ENCODE results near the gene TMEM214.

The TMEM214 gene

DNA sequence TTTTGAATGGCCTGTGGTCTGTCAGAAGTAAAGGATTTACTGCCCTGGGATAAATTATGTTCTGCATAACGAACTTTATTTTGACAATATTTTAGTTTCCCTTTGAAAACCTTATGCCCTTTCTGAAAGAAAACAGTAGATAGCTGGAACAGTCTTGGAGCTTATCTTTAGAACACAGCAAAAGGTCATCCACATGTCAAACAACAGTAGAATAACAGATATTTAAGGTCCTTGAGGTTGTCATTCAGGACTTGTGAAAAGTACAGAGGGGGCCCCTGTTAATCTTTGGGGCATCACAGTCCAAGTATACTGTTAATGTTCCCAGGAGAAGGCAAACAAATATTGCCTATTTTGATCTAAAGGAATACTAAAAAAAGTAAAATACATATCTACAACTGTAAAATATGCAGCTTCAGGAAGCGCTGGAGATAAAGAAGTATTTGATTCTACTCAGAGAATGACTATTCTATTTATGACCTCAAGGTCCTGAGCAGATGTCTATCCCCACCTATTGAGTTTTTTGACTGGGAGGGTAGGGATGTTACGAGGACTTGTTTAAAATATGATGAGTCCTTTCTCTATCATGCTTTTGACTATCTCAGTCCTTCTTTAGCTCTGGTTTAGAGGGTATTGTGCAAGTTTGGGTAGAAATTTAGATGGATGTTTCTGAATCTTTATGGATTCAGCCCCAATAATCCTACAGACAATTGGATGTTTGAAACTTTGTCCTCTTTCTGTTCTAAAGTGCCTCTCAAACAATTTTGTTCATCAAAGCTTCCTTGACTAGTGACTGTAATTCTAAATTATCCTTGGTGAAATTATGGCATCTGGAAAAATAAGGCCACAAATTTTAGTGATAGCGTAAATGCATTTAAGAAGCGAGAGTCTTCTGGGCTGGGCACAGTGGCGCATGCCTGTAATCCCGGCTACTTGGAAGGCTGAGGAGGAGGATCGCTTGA is 25.1 kb upstream of the TMEM214 start:
- Histone ChIP-seq H3K4ac (ENCODE audit: low read depth, low read length) (no peak overlapping the region), H3K4me2 (ENCODE audit: low read length) (no peak overlapping the region), H3K56ac (ENCODE audit: low read length) (no peak overlapping the region), H2BK15ac (replicated peaks; ENCODE audit: low read depth) (no peak overlapping the region), H4K5ac (ENCODE audit: low read length) (no peak overlapping the region), H4K8ac (ENCODE audit: low read depth, low read length) (no peak overlapping the region), H3K79me2 (ENCODE audit: control insufficient read depth, insufficient read depth, low read length) (no peaks in the 10 kb centered on the region), H3K79me1 (ENCODE audit: low read length) (no peaks in the 10 kb centered on the region), H2AK5ac (ENCODE audit: low read length) (no peak overlapping the region), H2BK120ac (ENCODE audit: low read depth, low read length) (no peak overlapping the region), H3K23ac (ENCODE audit: low read length) (no peak overlapping the region), H3K4me1 (ENCODE audit: control insufficient read depth, low read depth, low read length) (no peaks in the 10 kb centered on the region), H3K9ac (ENCODE audit: low read length) (no peak overlapping the region), H3K18ac (ENCODE audit: low read length) (no peak overlapping the region), H3K27me3 (ENCODE audit: insufficient read depth, low read length, poor library complexity) (no peaks in the 10 kb centered on the region), H3K36me3 (ENCODE audit: control insufficient read depth, insufficient read depth, low read length) (no peaks in the 10 kb centered on the region), H3K4me3 (ENCODE audit: low read length) (no peak overlapping the region), H3K27ac (ENCODE audit: low read depth, low read length) (no peak overlapping the region), H2BK5ac (ENCODE audit: low read length) (no peak overlapping the region)
- DNase-seq = no peak
- no CpG with 5 or more reads among the region's 8 CpGs for WGBS (ENCODE audit: extremely low coverage, insufficient coverage, low lambda C conversion rate)

- Histone ChIP-seq H3K27me3 (ENCODE audit: insufficient read depth, low read length, poor library complexity) (no peaks in the 10 kb centered on the region), H4K5ac (ENCODE audit: low read length) (no peak overlapping the region), H3K4ac (ENCODE audit: low read depth, low read length) (no peak overlapping the region), H3K36me3 (ENCODE audit: control insufficient read depth, insufficient read depth, low read length) (no peaks in the 10 kb centered on the region), H4K8ac (ENCODE audit: low read depth, low read length) (no peak overlapping the region), H2BK15ac (replicated peaks; ENCODE audit: low read depth) (no peak overlapping the region), H3K18ac (ENCODE audit: low read length) (no peak overlapping the region), H3K23ac (ENCODE audit: low read length) (no peak overlapping the region), H3K4me1 (ENCODE audit: control insufficient read depth, low read depth, low read length) (no peaks in the 10 kb centered on the region), H3K9ac (ENCODE audit: low read length) (no peak overlapping the region), H2BK120ac (ENCODE audit: low read depth, low read length) (no peak overlapping the region), H3K79me2 (ENCODE audit: control insufficient read depth, insufficient read depth, low read length) (no peaks in the 10 kb centered on the region), H3K79me1 (ENCODE audit: low read length) (no peaks in the 10 kb centered on the region), H3K56ac (ENCODE audit: low read length) (no peak overlapping the region), H3K27ac (ENCODE audit: low read depth, low read length) (no peak overlapping the region), H3K4me2 (ENCODE audit: low read length) (no peak overlapping the region), H2BK5ac (ENCODE audit: low read length) (no peak overlapping the region), H3K4me3 (ENCODE audit: low read length) (no peak overlapping the region), H2AK5ac (ENCODE audit: low read length) (no peak overlapping the region)
- DNase-seq = no peak
- WGBS (ENCODE audit: extremely low coverage, insufficient coverage, low lambda C conversion rate) = no CpG with 5 or more reads among the region's 4 CpGs
Measured at GRCh38 chr2:27008678-27009077, 24.1 kb upstream of the TMEM214 start.

DNA sequence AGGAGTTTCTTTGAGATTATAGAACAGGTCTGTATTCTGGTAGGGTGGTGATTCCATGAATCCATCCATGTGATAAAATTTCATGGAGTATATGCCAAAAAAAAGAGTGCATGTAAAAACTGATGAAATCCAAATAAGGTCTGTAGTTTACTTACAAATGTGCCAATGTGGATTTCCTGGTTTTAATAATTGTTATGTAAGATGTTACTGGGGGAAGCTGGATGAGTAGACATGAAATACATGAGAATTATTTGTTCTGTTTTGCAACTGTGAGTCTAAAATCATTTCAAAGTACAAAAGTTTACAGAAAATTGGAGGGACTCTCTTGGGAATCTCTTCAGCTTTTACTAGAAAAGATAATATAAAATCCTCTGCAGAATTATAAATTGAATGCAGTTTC is 23.7 kb upstream of the TMEM214 start:
- H3K36me3 ChIP-seq (ENCODE audit: control insufficient read depth, insufficient read depth, low read length) = no peaks in the 10 kb centered on the region
- H4K5ac ChIP-seq (ENCODE audit: low read length) = no peak overlapping the region
- H3K79me2 ChIP-seq (ENCODE audit: control insufficient read depth, insufficient read depth, low read length) = no peaks in the 10 kb centered on the region
- no peak overlapping the region for H3K9ac ChIP-seq (ENCODE audit: low read length)
- H2BK120ac ChIP-seq (ENCODE audit: low read depth, low read length) = no peak overlapping the region
- no peak overlapping the region for H3K4me3 ChIP-seq (ENCODE audit: low read length)
- no peak overlapping the region for H2BK15ac ChIP-seq (replicated peaks; ENCODE audit: low read depth)
- no peak overlapping the region for H3K56ac ChIP-seq (ENCODE audit: low read length)
- no peaks in the 10 kb centered on the region for H3K79me1 ChIP-seq (ENCODE audit: low read length)
- no peaks in the 10 kb centered on the region for H3K27me3 ChIP-seq (ENCODE audit: insufficient read depth, low read length, poor library complexity)
- no peak overlapping the region for H3K27ac ChIP-seq (ENCODE audit: low read depth, low read length)
- H4K8ac ChIP-seq (ENCODE audit: low read depth, low read length) = no peak overlapping the region
- no peak overlapping the region for H2BK5ac ChIP-seq (ENCODE audit: low read length)
- no peak overlapping the region for H3K23ac ChIP-seq (ENCODE audit: low read length)
- H3K18ac ChIP-seq (ENCODE audit: low read length) = no peak overlapping the region
- H3K4ac ChIP-seq (ENCODE audit: low read depth, low read length) = no peak overlapping the region
- H3K4me2 ChIP-seq (ENCODE audit: low read length) = no peak overlapping the region
- no peaks in the 10 kb centered on the region for H3K4me1 ChIP-seq (ENCODE audit: control insufficient read depth, low read depth, low read length)
- no peak overlapping the region for H2AK5ac ChIP-seq (ENCODE audit: low read length)
- no peak for DNase-seq

GRCh38 chr2:27009716-27010115 is 23.0 kb upstream of the TMEM214 start:
- Histone ChIP-seq H3K4me1 (ENCODE audit: control insufficient read depth, low read depth, low read length) (no peaks in the 10 kb centered on the region), H3K27ac (ENCODE audit: low read depth, low read length) (no peak overlapping the region), H2BK5ac (ENCODE audit: low read length) (no peak overlapping the region), H3K4ac (ENCODE audit: low read depth, low read length) (no peak overlapping the region), H3K23ac (ENCODE audit: low read length) (no peak overlapping the region), H3K79me1 (ENCODE audit: low read length) (no peaks in the 10 kb centered on the region), H4K5ac (ENCODE audit: low read length) (no peak overlapping the region), H3K36me3 (ENCODE audit: control insufficient read depth, insufficient read depth, low read length) (no peaks in the 10 kb centered on the region), H3K9ac (ENCODE audit: low read length) (no peak overlapping the region), H4K8ac (ENCODE audit: low read depth, low read length) (no peak overlapping the region), H3K79me2 (ENCODE audit: control insufficient read depth, insufficient read depth, low read length) (no peaks in the 10 kb centered on the region), H3K27me3 (ENCODE audit: insufficient read depth, low read length, poor library complexity) (no peaks in the 10 kb centered on the region), H3K18ac (ENCODE audit: low read length) (no peak overlapping the region), H2AK5ac (ENCODE audit: low read length) (no peak overlapping the region), H2BK15ac (replicated peaks; ENCODE audit: low read depth) (no peak overlapping the region), H3K56ac (ENCODE audit: low read length) (no peak overlapping the region), H3K4me2 (ENCODE audit: low read length) (no peak overlapping the region), H3K4me3 (ENCODE audit: low read length) (no peak overlapping the region), H2BK120ac (ENCODE audit: low read depth, low read length) (no peak overlapping the region)
- no CpG with 5 or more reads among the region's 2 CpGs for WGBS (ENCODE audit: extremely low coverage, insufficient coverage, low lambda C conversion rate)
- DNase-seq = no peak

DNA sequence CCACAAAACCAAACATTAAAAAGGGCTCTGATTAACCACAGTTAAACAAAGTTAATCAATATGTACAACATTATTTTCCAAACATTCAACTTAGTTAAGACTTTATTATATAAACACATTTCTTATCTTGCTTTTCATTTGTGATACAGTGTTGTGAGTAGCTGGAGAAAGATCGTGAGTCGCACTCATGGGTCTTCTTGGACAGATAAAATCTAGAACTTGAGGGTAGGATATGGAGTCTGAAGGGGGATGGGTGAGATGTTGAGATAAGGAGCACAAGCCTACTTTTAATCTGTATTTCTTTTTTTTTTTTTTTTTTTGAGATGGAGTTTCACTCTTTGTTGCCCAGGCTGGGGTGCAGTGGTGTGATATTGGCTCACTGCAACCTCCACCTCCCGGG is 22.6 kb upstream of the TMEM214 start:
- Histone ChIP-seq H2BK15ac (replicated peaks; ENCODE audit: low read depth) (no peak overlapping the region), H2BK120ac (ENCODE audit: low read depth, low read length) (no peak overlapping the region), H3K79me2 (ENCODE audit: control insufficient read depth, insufficient read depth, low read length) (no peaks in the 10 kb centered on the region), H3K27ac (ENCODE audit: low read depth, low read length) (no peak overlapping the region), H3K27me3 (ENCODE audit: insufficient read depth, low read length, poor library complexity) (no peaks in the 10 kb centered on the region), H3K4me1 (ENCODE audit: control insufficient read depth, low read depth, low read length) (no peaks in the 10 kb centered on the region), H4K8ac (ENCODE audit: low read depth, low read length) (no peak overlapping the region), H4K5ac (ENCODE audit: low read length) (no peak overlapping the region), H3K4me3 (ENCODE audit: low read length) (no peak overlapping the region), H2AK5ac (ENCODE audit: low read length) (no peak overlapping the region), H3K9ac (ENCODE audit: low read length) (no peak overlapping the region), H3K79me1 (ENCODE audit: low read length) (no peaks in the 10 kb centered on the region), H3K23ac (ENCODE audit: low read length) (no peak overlapping the region), H3K56ac (ENCODE audit: low read length) (no peak overlapping the region), H3K36me3 (ENCODE audit: control insufficient read depth, insufficient read depth, low read length) (no peaks in the 10 kb centered on the region), H2BK5ac (ENCODE audit: low read length) (no peak overlapping the region), H3K4me2 (ENCODE audit: low read length) (no peak overlapping the region), H3K18ac (ENCODE audit: low read length) (no peak overlapping the region), H3K4ac (ENCODE audit: low read depth, low read length) (no peak overlapping the region)
- no peak for DNase-seq
- WGBS (ENCODE audit: extremely low coverage, insufficient coverage, low lambda C conversion rate) = no CpG with 5 or more reads among the region's 3 CpGs

GRCh38 chr2:27013738-27014137 is 19.0 kb upstream of the TMEM214 start:
- H2BK120ac ChIP-seq (ENCODE audit: low read depth, low read length) = no peak overlapping the region
- no peak overlapping the region for H3K4me3 ChIP-seq (ENCODE audit: low read length)
- H3K79me2 ChIP-seq (ENCODE audit: control insufficient read depth, insufficient read depth, low read length) = no peaks in the 10 kb centered on the region
- no peak overlapping the region for H4K8ac ChIP-seq (ENCODE audit: low read depth, low read length)
- no peak for DNase-seq
- WGBS (ENCODE audit: extremely low coverage, insufficient coverage, low lambda C conversion rate) = no CpG with 5 or more reads among the region's 4 CpGs
- no peak overlapping the region for H3K4ac ChIP-seq (ENCODE audit: low read depth, low read length)
- no peaks in the 10 kb centered on the region for H3K79me1 ChIP-seq (ENCODE audit: low read length)
- H3K27ac ChIP-seq (ENCODE audit: low read depth, low read length) = no peak overlapping the region
- H2AK5ac ChIP-seq (ENCODE audit: low read length) = no peak overlapping the region
- H3K4me1 ChIP-seq (ENCODE audit: control insufficient read depth, low read depth, low read length) = peaks cover 3% of the 10 kb centered on the region
- H2BK5ac ChIP-seq (ENCODE audit: low read length) = no peak overlapping the region
- H3K27me3 ChIP-seq (ENCODE audit: insufficient read depth, low read length, poor library complexity) = no peaks in the 10 kb centered on the region
- H3K56ac ChIP-seq (ENCODE audit: low read length) = no peak overlapping the region
- no peaks in the 10 kb centered on the region for H3K36me3 ChIP-seq (ENCODE audit: control insufficient read depth, insufficient read depth, low read length)
- no peak overlapping the region for H3K4me2 ChIP-seq (ENCODE audit: low read length)
- no peak overlapping the region for H3K18ac ChIP-seq (ENCODE audit: low read length)
- no peak overlapping the region for H2BK15ac ChIP-seq (replicated peaks; ENCODE audit: low read depth)
- no peak overlapping the region for H3K23ac ChIP-seq (ENCODE audit: low read length)
- no peak overlapping the region for H4K5ac ChIP-seq (ENCODE audit: low read length)
- H3K9ac ChIP-seq (ENCODE audit: low read length) = no peak overlapping the region
